LNCaP clone FGC (cell line): ENCODE results near the gene ROCK2.

Source experiments
- DNase-seq: peaks from one replicate; pipeline ENCODE4 v3.0.0-alpha.2; 2011; ENCODE audit warnings: low read depth
- H3K4me3 ChIP-seq: 2 replicates; pipeline ENCODE4 v1.5.1; 2011; ENCODE audit warnings: mild to moderate bottlenecking, low read depth, low read length, control low read depth
- CTCF ChIP-seq: IDR thresholded peaks from 2 replicates; pipeline ENCODE4 v1.5.1; 2012; ENCODE audit warnings: mild to moderate bottlenecking; ENCODE audit not compliant: control insufficient read depth, insufficient read depth; ENCODE audit errors: extremely low read depth

ROCK2 gene

GRCh38 chr2:11352781-11353537, 8.5 kb upstream of the ROCK2 start:
- no peak overlapping the region for H3K4me3 ChIP-seq
- no peak for TF ChIP-seq CTCF
- DNase-seq = no peak

GRCh38 chr2:11348209-11348749, 3.8 kb upstream of the ROCK2 start:
- no peak overlapping the region for H3K4me3 ChIP-seq
- no peak for DNase-seq
- no peak for TF ChIP-seq CTCF

GRCh38 chr2:11347403-11347959, 3.0 kb upstream of the ROCK2 start:
- no peak for TF ChIP-seq CTCF
- H3K4me3 ChIP-seq = no peak overlapping the region
- DNase-seq = no peak

GRCh38 chr2:11346023-11346482, 1.6 kb upstream of the ROCK2 start:
- TF ChIP-seq CTCF = no peak
- no peak overlapping the region for H3K4me3 ChIP-seq
- DNase-seq = no peak

- peak; percentile 96 for DNase-seq
- TF ChIP-seq CTCF = no peak
- H3K4me3 ChIP-seq = peak overlapping the region; percentile 78
Observed at GRCh38 chr2:11344956-11345677, 681 bp upstream of the ROCK2 start.

GRCh38 chr2:11343650-11344341, 640 bp downstream of the ROCK2 start:
- TF ChIP-seq CTCF = no peak
- no peak for DNase-seq
- peak overlapping the region; percentile 78 for H3K4me3 ChIP-seq
